ENCODE data around the gene NEMF.

DNA sequence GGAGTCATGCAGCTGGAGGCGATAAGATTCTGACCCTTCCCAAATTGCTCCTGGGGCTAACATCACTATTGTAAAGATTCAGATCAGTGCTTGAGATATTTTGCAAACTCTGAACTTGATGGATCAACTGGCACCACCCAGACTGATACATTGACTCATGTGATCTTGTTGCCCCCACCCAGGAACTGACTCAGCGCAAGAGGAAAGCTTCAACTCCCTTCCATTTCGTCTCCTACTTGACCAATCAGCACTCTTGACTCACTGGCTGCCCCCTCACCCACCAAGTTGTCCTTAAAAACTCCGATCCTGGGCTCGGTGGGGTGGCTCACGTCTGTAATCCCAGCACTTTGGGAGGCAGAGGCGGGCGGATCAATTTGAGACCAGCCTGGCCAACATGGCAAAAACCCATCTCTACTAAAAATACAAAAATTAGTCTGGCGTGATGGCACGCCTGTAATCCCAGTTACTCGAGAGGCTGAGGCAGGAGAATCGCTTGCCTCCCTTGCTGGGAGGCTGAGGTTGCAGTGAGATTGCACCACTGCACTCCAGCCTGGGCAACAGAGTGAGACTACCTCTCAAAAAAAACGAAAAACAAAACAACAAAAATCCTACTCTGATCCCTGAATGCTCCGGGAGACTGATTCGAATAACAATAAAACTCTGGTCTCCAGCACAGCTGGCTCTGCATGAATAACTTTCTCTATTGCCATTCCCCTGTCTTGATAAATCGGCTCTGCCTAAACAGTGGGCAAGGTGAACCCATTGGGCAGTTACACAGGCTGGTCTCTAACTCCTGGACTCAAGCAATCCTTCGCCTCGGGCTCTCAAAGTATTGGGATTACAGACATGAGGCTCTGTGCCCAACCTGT, 30.5 kb upstream of the NEMF start:
- TF ChIP-seq SIN3A (IDR thresholded peaks at IDR 0.05; ENCODE audit: borderline replicate concordance, insufficient read depth, low read length) (no peak), POLR2AphosphoS5 (IDR thresholded peaks at IDR 0.05; ENCODE audit: low read depth, low read length) (no peak), FOXP2 (optimal IDR thresholded peaks at IDR 0.05; ENCODE audit: borderline replicate concordance, extremely low read depth, extremely low read length, insufficient read depth) (no peak), TAF1 (IDR thresholded peaks at IDR 0.05; ENCODE audit: borderline replicate concordance, insufficient read depth, low read length) (no peak), REST (IDR thresholded peaks at IDR 0.05; ENCODE audit: insufficient read depth in 1 of 2, low read depth in 2 of 2, low read length in 2 of 2) (no peak)

Data from PFSK-1 (cell line).